Stimulated activated naive CD8-positive, alpha-beta T cell treated with anti-CD3 and anti-CD28 coated beads, Interleukin-15, Interleukin-2, amounts not matched to agents 100 U/mL and 50 U/mL, for 24 hours (primary cell): ENCODE results near the gene MRPL28.
A peak's percentile ranks its signal among the peaks of the same experiment; 100 is the strongest.
"Not testable (repeated sequence)": the region's sequence is repeated elsewhere in the genome, so short reads cannot be mapped to it uniquely, and the experiment has no call there.

ENCODE experiments used
- ATAC-seq: fragments of 150-1000 bp; cut with Tn5 transposase; one replicate; pipeline ENCODE4 v1.10.0; 2021
- DNase-seq: peaks from one replicate; pipeline ENCODE4 v3.0.0; 2021

Gene MRPL28

GRCh38 chr16:373020-373598 is 2.8 kb upstream of the MRPL28 start:
- DNase-seq (no peak), ATAC-seq (no peak)

GRCh38 chr16:372302-372983 is 2.1 kb upstream of the MRPL28 start:
- no peak for ATAC-seq

DNA sequence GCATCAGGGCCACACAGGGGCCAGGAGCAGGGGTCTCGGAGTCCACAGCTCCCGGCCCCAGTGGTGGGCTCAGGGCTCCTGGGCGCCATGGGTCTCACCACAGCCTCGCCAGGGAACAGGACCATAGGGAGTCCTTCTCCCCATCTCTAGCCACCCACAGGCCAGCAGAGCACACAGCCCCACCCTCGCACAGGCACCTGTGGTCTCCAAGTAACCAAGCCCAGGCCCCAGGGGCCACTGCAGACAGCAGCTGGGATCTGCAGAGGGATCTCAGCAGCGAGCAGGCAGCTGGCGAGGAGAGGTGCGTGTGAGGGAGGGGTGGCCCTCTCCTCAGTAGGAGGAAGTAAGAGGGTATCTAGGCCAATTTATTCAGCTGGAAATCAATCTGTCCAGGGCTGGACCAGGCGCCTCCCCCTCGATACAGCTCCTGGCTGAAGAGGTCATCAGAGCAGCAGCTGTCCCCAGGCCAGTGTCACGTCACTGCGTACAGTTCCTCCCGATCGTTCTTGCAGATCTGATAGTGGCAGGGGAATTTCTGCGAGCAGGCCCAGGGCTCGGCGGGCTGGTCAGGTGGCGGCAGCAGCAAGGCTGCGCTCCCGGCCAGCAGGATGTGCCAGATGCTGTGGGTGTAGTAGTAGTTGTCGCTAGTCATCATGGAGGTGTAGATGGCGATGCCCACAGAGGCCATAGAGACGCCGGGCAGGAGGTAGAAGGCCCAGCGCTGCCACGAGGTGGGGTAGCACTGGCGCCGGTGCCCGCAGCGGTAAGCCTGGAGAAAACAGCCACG is 1.4 kb upstream of the MRPL28 start:
- DNase-seq (no peak), ATAC-seq (no peak)

More at GRCh38 chr16:372302-372983, 2.1 kb upstream of the MRPL28 start:
- no peak for DNase-seq

GRCh38 chr16:370979-371514 is 709 bp upstream of the MRPL28 start:
- ATAC-seq = no peak

GRCh38 chr16:369866-370436 is 387 bp downstream of the MRPL28 start:
- no peak for DNase-seq
- no peak for ATAC-seq

More at GRCh38 chr16:370979-371514, 709 bp upstream of the MRPL28 start:
- DNase-seq = no peak

DNA sequence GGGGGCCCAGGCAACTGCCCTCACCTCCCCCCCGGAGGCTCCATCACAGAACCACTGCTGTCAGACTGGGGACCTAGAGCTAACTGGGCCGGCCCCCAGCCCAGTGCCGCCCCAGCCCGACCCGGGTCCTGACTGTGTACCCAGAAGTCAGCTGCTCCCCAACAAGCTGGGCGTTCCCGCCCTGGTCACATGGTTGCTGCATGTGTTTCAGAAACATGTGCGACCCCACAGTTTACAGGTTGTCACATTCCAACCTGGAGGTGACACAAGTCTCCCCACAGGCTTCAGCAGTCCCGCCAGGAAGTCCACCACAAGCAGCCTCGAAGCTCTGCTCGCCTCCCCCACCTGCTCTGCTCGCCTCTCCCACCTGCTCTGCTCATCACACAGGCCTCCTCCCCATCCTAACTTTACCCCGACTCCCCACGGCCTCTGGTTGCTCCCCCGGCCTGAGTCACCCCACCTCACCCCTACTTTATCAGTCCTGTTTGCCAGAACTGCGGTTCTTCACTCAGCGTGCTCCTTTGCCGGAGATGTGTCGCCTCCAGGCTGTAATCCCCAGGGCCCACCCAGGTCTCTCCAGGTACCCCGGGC is 968 bp downstream of the MRPL28 start:
- DNase-seq (no peak), ATAC-seq (no peak)

DNA sequence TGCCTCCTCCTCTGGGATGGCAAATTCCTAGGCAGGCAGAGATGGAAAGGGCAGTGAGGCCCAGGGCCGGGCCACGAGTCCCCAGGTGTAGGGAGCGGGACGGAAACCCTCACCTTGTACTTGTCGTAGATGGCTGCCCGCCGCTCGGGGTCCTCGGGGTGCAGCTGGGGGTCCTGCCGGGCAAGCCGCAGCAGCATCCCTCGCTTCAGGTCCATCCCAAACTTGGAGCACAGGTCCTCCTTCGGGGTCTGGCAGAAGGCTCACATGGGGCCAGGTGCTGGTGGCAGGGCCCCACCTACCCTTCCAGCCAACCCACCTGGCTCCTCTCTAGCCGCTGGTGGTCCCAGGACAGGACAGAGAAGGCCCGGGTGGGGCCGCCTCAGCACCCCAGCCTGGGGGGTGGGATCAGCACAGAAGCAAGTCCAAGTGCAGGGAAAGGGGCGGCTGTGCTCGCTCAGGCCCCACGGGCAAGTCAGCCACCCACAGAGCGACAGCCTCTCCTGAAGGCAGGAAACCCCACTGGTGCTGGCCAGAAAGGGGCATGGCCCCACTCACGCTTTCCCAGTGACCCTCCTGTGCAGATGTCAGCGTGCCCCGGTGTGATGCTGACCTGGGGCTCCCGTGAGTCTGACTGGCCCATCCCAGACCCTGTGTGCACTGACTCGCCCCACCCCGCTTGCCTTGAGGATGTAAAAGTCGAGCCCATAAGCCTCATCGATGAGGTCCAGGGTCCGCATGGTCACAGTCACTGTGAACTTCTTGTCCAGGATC is 1.8 kb downstream of the MRPL28 start:
- ATAC-seq (no peak), DNase-seq (no peak)

GRCh38 chr16:367333-367903 is 2.9 kb downstream of the MRPL28 start:
- DNase-seq (no peak), ATAC-seq (no peak)

- DNase-seq (no peak), ATAC-seq (no peak)
These were observed 3.9 kb downstream of the MRPL28 start for GRCh38 chr16:366476-366875.

- no peak for DNase-seq
- no peak for ATAC-seq
These were observed 5.5 kb downstream of the MRPL28 start for GRCh38 chr16:364595-365491.

DNA sequence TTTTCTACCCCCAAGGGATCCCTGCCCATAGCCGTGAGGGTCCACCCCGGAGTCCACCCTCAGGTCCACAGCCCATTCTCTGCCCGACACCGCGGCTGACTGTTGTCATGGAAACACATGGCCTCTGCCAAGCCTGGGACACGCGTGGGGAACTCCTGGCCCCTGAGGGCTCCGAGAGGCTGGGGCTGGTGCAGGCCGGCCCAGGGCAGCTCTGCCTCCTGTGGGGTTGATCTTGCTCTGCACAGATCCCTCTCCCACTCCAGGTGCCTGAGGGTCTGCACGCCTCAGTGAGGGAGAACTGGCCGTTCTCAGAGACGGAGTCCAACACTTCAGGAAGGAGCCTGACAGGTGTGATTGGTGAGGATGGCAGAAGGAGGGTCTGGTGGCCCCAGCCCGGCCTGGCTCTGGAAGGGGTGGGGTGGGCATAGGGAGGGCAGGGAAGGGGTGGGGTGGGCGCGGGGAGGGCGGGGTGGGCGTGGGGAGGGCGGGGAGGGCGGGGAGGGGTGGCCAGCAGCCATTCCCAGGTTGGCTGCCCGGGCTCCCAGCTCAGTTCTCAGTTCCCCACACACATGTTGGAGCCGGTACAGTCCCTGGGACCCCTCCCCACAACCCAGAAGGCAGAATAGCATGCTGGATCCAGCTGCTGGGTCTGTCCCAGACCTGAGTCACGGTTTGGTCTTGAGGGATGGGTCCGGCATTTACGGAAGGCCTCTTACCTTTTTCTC is 6.4 kb downstream of the MRPL28 start:
- no peak for DNase-seq
- ATAC-seq = no peak

DNA sequence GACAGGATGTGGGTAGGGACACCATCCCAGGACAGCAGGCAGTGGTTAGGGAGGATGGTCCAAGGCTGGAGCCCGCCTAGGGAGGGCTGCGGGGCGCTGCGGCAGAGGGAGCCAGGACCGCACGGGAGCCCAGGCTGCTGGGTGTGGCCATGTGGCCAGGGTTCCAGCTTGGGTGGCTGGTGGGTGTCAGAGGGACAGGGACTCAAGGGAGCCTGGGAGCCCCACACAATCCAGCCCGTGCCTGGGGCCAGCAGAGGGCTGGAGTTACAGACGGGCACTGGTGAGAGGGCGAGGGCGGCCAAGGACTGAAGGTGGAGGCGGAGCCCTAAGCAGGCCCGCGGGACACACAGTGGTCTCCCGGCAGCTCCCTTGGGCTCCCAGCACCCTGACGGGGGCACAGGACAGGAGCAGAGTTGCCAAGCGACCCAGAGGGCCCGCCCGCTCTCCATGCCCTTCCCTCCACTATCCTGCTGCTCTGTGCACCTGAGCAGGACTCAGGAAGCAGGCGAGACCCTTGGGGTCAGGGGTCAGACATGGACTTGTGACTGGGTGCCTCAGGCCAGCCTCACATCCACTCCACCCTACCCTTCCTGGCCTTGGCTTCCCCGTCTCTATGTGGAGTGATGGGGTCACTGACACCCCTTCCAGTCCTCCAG is 7.1 kb downstream of the MRPL28 start:
- DNase-seq = no peak
- no peak for ATAC-seq

DNA sequence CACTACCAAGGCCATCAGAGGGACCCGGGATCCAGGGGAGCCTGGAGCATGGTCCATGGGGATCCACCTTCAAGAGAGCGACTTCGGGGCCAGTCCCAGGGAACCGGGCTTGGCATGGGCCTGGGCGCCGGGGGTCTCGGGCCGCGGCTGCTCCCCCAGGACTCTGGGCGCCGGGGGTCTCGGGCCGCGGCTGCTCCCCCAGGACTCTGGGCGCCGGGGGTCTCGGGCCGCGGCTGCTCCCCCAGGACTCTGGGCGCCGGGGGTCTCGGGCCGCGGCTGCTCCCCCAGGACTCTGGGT is 7.7 kb downstream of the MRPL28 start:
- DNase-seq, ATAC-seq: not testable (repeated sequence)

DNA sequence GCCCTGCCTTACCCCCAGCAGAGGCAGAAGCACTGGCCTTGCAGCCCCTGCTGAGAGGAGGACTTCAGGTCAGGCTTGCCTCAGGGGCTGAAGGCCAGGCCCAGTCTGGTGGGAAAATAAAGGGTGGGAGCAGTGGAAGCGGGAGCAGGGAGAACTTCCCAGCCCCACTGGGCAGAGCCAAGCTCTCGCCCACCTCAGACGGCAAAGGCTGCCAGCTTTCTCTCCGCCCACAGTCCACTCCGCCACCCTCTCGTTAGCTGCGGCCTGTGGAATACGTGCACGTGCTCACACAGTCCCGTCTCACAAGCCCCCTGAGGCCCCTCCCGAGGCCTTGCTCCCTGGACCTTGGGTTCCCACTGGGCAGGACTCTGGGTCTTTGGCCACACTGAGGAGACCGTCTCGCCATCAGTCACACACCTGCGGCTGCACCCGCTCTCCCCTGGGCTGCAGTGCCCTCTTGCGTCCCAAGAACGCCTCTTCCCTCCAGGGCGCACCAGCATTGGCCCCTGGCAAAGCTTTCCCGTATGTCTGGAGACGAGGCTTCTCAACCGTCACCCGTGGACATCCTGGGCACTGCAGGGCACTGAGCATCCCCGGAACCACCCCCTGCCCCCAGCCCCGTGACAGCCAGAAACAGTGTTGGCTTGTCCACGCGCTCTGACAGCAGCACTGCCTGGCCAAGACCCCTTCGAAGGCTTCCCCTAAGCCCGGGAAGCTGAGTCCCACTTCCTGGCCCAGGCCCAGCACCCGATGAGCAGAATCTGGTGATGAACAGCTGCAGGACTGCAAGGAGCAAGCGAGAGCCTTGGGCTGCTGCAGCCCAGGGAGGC is 8.3 kb downstream of the MRPL28 start:
- DNase-seq = peak; percentile 78
- ATAC-seq = peak; percentile 86

GRCh38 chr16:361341-361871 is 8.9 kb downstream of the MRPL28 start:
- DNase-seq = no peak
- no peak for ATAC-seq

DNA sequence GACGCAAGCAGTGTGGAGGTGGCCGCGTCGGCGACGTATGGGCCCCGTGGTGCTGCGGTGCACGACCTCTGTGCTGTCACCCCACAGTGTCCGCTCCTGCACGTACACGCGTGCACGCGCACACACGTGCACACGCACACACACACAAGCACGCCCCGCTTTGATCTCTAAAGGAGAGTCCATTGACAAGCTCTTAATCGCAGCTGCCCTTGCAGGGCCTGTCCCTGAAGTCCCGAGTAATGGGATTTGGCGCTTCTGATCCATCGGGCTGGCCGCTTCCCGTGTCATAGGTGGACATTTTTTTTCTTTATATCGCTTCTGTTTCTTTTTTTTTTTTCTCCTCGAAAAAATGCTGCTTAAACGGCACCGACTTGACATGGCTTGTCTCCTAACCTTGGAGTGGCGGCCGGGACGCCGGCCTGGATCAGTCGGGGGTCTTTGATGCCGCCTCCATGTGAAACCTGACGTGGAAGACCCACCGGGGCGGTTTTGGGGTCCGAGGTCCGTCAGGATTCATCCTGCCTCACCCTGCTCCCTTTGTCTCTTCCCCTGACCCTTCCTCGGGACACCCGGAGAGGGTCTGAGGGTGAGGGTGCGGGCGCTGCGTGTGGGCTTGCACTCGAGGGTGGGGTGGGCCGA is 9.5 kb downstream of the MRPL28 start:
- ATAC-seq (no peak), DNase-seq (no peak)
